NCI-H2029 treated with DMSO at 0.1 percent for 48 hours (cell line): ENCODE results near the gene FLNA.
"Not testable (repeated sequence)": the region's sequence is repeated elsewhere in the genome, so short reads cannot be mapped to it uniquely, and the experiment has no call there.

Experiments used
- DNase-seq: peaks from one replicate; lab custom pipeline; 2025; lab: John Stamatoyannopoulos, UW

Gene FLNA, protein sequence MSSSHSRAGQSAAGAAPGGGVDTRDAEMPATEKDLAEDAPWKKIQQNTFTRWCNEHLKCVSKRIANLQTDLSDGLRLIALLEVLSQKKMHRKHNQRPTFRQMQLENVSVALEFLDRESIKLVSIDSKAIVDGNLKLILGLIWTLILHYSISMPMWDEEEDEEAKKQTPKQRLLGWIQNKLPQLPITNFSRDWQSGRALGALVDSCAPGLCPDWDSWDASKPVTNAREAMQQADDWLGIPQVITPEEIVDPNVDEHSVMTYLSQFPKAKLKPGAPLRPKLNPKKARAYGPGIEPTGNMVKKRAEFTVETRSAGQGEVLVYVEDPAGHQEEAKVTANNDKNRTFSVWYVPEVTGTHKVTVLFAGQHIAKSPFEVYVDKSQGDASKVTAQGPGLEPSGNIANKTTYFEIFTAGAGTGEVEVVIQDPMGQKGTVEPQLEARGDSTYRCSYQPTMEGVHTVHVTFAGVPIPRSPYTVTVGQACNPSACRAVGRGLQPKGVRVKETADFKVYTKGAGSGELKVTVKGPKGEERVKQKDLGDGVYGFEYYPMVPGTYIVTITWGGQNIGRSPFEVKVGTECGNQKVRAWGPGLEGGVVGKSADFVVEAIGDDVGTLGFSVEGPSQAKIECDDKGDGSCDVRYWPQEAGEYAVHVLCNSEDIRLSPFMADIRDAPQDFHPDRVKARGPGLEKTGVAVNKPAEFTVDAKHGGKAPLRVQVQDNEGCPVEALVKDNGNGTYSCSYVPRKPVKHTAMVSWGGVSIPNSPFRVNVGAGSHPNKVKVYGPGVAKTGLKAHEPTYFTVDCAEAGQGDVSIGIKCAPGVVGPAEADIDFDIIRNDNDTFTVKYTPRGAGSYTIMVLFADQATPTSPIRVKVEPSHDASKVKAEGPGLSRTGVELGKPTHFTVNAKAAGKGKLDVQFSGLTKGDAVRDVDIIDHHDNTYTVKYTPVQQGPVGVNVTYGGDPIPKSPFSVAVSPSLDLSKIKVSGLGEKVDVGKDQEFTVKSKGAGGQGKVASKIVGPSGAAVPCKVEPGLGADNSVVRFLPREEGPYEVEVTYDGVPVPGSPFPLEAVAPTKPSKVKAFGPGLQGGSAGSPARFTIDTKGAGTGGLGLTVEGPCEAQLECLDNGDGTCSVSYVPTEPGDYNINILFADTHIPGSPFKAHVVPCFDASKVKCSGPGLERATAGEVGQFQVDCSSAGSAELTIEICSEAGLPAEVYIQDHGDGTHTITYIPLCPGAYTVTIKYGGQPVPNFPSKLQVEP (N-terminal part only)

DNA sequence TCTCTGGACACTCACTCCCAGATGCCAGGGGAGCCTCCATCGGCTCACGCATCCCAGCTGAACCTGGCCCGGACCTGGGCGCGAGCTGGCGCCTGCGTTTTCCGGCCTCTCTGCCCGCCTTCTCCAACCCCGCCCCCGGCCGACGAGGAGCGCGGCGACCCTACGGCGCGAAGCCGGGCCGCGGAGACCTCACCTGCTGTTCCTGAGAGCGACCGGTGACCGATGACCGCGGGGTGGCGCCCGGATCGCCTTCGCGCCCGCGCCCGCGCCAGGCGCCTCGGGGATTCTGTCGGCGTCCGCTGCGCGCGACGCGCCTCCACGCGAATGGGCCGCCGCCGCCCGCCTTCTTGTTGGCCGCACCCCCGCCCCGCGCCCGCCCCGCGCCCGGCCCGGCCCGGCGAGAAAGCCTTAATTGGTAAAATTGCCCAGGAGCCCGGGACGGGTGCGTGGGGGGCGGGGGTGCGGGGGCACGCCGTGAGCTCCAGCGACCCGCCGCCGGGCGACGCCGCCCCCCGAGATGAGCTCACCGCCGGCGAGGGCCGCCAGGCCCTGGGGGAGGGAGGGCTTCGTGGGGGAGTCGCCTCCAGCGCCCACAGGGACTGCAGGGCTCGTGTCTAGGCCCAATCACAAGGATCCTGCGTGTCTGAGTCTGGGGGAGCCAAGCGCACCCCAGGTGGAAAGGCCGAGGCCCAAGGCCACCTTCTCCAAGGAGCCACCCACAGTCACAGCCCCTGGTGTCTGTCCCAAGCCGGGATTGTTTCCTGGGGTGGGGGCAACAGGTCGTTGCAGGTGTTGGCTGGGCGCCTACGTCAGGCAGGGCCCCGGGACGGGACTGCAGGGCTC, at the start of gene FLNA:
Gene FLNA, minus strand, starts transcription at position 322 of the 843 bp plus-strand sequence. CDS start 3,389 bp downstream, outside the sequence.
- no peak for DNase-seq

DNA sequence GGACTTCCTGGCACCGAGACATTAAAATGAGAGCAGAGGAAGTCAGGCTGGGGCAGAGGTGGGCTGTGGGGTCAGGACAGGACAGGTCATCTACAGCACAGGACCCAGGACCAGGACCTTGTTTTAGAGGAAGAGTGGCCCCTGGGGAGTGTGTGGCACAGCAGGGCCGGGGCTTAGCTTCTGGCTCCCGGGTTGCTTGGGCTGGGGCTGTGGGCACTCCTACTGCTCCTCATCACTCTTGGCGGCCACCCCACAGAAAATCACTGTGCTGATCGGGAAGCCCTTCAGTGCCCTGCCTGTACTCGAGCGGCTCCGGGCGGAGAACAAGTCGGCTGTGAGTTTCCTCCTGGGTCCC, 45.9 kb upstream of the FLNA start:
- DNase-seq = no peak

DNA sequence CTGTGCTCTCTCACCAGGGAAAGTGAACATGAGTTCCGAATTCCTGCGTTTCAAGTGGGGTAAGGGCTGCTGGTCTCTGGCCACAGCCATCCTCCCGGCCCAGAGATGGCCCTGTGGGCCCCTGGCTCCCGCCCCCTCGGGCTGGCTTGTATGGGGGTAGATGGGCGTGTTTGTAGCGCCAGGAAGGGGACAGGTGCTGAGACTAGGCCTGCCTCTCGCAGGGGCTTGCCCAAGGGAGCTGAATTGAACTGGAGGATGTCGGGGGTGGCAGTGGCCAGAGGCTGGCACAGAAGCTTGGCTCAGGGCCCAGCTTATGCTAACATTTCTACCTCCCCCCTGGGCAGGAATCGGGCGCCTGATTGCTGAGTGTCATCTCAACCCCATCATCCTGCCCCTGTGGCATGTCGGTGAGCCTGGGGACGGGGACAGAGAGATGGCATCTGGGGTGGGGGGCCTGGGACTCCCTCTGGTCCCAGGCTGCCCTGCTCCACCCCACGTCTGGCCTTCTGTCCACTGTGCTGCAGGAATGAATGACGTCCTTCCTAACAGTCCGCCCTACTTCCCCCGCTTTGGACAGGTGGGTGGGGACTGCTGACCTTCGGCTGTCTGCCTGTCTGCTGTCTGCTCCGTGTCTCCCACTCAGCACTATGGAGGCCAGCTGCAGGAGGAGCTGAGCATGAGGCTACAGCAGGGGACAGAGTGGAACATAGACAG, 45.4 kb upstream of the FLNA start:
- DNase-seq = no peak

GRCh38 chrX:154419189-154419588, 44.8 kb upstream of the FLNA start:
- no peak for DNase-seq

- peak; percentile 11 for DNase-seq
These were observed 42.7 kb upstream of the FLNA start for GRCh38 chrX:154417157-154417556.

- DNase-seq = no peak
These were observed 38.7 kb upstream of the FLNA start for GRCh38 chrX:154413142-154413541.

GRCh38 chrX:154412468-154412867, 38.0 kb upstream of the FLNA start:
- DNase-seq = no peak

- DNase-seq = no peak
These were observed 37.5 kb upstream of the FLNA start for GRCh38 chrX:154411981-154412340.

DNA sequence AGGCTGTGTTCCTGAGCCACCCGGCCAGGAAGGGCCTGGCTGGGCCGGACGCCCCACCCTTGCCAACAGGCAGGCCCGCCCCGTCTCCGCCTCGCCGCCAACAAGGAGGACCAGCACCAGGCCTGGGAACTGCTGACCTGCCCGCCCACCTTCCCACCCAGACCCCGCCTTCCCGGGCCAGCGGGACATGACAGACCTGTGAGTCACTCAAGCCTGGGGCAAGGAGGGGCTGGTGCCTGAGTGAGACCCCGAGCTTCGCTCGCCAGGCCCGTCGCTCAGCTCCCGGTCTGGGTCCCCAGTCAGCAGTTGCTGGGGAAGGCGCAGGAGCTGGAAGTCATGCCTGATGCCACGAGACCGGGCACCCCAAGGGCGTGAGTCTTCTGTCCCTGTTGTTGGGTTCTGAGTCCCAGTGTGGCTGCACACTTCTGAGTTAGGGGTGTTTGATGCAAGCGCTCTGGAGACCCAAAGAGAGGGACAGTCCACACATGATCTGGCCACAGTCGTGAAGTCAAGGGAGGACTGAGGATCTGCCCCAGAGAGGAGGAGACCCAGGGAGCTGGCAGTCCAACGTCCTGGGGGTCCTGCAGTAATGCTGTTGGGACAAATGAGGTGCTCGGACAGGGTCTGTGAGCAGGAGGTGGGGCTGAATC, 34.9 kb upstream of the FLNA start, which contains the start of gene DNASE1L1:
Gene DNASE1L1, minus strand, starts transcription at position 33 of the 650 bp plus-strand sequence. CDS start 3,686 bp downstream, outside the sequence.
- DNase-seq = no peak

DNA sequence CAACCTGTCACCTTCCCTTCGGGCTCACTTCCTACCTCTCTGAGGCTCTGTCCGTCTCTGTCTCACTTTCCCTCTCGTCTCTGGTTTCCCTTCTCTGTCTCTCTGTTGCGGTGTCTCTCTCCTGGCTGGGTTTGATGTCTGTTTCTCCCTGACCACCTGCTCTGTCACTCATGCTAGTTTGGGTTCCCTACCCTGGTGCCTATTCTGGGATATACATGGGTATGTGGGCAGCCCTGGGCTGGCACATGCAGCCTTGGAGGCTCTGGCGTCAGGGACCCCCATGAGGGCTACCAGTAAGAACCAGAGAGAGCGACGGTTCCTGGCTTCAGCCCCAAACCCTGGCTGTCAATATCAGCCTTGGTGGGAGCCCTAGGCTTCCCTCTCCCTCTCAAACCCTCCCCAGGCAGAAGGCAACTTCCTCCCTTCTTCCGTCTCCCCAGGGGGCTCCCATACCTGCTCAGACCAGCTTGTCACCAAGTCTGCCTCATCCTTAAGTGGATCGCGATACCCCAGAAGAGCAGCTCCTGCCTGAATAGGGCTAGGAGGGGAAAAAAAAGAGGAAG, 34.3 kb upstream of the FLNA start:
- no peak for DNase-seq

- no peak for DNase-seq
These were observed 30.3 kb upstream of the FLNA start for GRCh38 chrX:154404625-154405192.

GRCh38 chrX:154403858-154404257, 29.4 kb upstream of the FLNA start:
- no peak for DNase-seq

DNA sequence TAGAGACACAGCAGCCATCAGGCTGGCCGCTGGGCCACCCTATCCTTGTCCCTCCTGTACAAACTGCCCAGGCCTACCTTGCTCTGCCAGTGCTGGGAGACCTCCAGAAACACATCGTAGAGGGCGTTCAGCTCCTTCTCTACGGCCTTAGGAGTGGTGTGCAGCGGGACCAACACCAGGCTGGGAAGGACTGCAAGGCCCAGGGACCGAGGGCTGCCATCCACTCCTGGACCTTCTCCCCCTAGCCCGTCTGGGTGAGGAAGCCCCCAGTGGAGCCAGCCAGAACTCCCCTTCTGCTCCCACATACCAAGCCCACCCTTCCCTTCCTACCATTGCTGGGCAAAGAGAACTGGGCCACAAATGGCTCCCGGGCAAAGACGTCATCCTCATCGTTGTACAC, 28.8 kb upstream of the FLNA start:
- no peak for DNase-seq

DNA sequence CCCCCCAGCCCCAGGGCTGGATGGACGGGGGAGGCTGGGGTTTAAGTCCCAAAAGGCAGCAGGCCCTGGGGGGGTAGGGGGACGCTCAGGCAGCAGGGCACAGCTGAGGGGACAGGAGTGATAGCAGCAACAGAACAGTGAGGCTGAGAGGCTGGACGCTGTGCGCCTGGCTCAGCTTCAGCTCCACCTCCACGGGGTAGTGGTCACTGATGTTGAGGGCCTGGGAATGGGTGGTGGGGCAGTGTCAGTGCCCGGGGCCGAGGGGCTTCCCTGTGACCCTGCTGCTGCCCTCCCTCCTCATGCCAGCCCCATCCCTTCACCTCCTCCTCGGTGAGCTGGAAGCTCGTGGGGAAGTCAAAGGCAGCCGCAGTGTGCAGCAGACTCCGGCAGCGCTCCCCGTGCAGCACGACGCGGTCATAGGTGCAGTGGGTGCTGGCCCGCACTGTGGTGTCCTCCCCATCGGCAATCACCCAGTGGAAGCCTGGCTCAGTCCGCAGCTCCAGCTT, 28.2 kb upstream of the FLNA start:
- no peak for DNase-seq

- peak; percentile 18 for DNase-seq
These were observed 27.6 kb upstream of the FLNA start for GRCh38 chrX:154401918-154402621.

- DNase-seq = no peak
These were observed 26.8 kb upstream of the FLNA start for GRCh38 chrX:154401045-154401799.

GRCh38 chrX:154400369-154400817, 26.0 kb upstream of the FLNA start:
- not testable (repeated sequence) for DNase-seq
